IPS-18a (cell line): ENCODE measurements around the gene CHN2.
"Not testable (repeated sequence)": the region's sequence is repeated elsewhere in the genome, so short reads cannot be mapped to it uniquely, and the experiment has no call there.

Experiments used
- H3K27ac ChIP-seq: one replicate; pipeline ENCODE4 v1.5.1; 2013; ENCODE audit warnings: low read length
- H3K27me3 ChIP-seq: one replicate; pipeline ENCODE4 v1.6.1; 2013; ENCODE audit warnings: mild to moderate bottlenecking, low read length; ENCODE audit not compliant: control insufficient read depth, insufficient read depth
- H3K36me3 ChIP-seq: one replicate; pipeline ENCODE4 v1.6.1; 2013; ENCODE audit warnings: low read depth, low read length; ENCODE audit not compliant: control insufficient read depth
- H3K4me1 ChIP-seq: one replicate; pipeline ENCODE4 v1.6.1; 2013; ENCODE audit warnings: low read depth, low read length; ENCODE audit not compliant: control insufficient read depth
- H3K4me3 ChIP-seq: one replicate; pipeline ENCODE4 v1.5.1; 2013; ENCODE audit warnings: low read length
- H3K9ac ChIP-seq: one replicate; pipeline ENCODE4 v1.6.1; 2013; ENCODE audit warnings: mild to moderate bottlenecking, low read length, moderate library complexity
- H3K9me3 ChIP-seq: one replicate; pipeline ENCODE4 v1.6.1; 2013; ENCODE audit warnings: low read depth, low read length; ENCODE audit not compliant: control insufficient read depth

Gene CHN2

GRCh38 chr7:29511851-29512250 lies 317.3 kb downstream of the CHN2 start:
- Histone ChIP-seq H3K4me1 (no peaks in the 10 kb centered on the region), H3K4me3 (no peak overlapping the region), H3K9ac (no peak overlapping the region), H3K9me3 (no peaks in the 10 kb centered on the region), H3K27me3 (no peaks in the 10 kb centered on the region), H3K27ac (no peak overlapping the region), H3K36me3 (no peaks in the 10 kb centered on the region)

- H3K9me3 ChIP-seq = no peaks in the 10 kb centered on the region
- no peaks in the 10 kb centered on the region for H3K27me3 ChIP-seq
- no peak overlapping the region for H3K4me3 ChIP-seq
- no peak overlapping the region for H3K27ac ChIP-seq
- H3K4me1 ChIP-seq = no peaks in the 10 kb centered on the region
- H3K9ac ChIP-seq = no peak overlapping the region
- no peaks in the 10 kb centered on the region for H3K36me3 ChIP-seq
Observed at GRCh38 chr7:29516491-29516890, 321.9 kb downstream of the CHN2 start.

- no peak overlapping the region for H3K4me3 ChIP-seq
- H3K9me3 ChIP-seq = no peaks in the 10 kb centered on the region
- H3K36me3 ChIP-seq = no peaks in the 10 kb centered on the region
- H3K4me1 ChIP-seq = no peaks in the 10 kb centered on the region
- H3K27ac ChIP-seq = no peak overlapping the region
- H3K9ac ChIP-seq = no peak overlapping the region
- H3K27me3 ChIP-seq = no peaks in the 10 kb centered on the region
Observed at GRCh38 chr7:29518616-29519015, 324.0 kb downstream of the CHN2 start.

- Histone ChIP-seq H3K9ac (no peak overlapping the region), H3K4me3 (no peak overlapping the region), H3K4me1 (no peaks in the 10 kb centered on the region), H3K27ac (no peak overlapping the region), H3K9me3 (no peaks in the 10 kb centered on the region), H3K36me3 (no peaks in the 10 kb centered on the region), H3K27me3 (no peaks in the 10 kb centered on the region)
Observed at GRCh38 chr7:29523728-29524127, 329.2 kb downstream of the CHN2 start.

- no peaks in the 10 kb centered on the region for H3K27me3 ChIP-seq
- no peaks in the 10 kb centered on the region for H3K4me1 ChIP-seq
- H3K9me3 ChIP-seq = no peaks in the 10 kb centered on the region
- no peak overlapping the region for H3K27ac ChIP-seq
- H3K36me3 ChIP-seq = no peaks in the 10 kb centered on the region
- no peak overlapping the region for H3K9ac ChIP-seq
- H3K4me3 ChIP-seq = no peak overlapping the region
Observed at GRCh38 chr7:29527505-29528108, 333.0 kb downstream of the CHN2 start.

- not testable (repeated sequence) for H3K9ac ChIP-seq, H3K27ac ChIP-seq, H3K4me1 ChIP-seq, H3K4me3 ChIP-seq, H3K9me3 ChIP-seq, H3K36me3 ChIP-seq, H3K27me3 ChIP-seq
Observed at GRCh38 chr7:29528526-29528925, 334.0 kb downstream of the CHN2 start.
